Measurements from ENCODE around the gene APLN. TPM values are rescaled to one million over a fixed set of nuclear protein-coding genes. Genes with fewer than 3 reads are reported as not detected.
A peak's percentile ranks its signal among the peaks of the same experiment; 100 is the strongest.

Gene APLN
- total and polyA plus RNA-seq, 2 donors (not counting 1 experiment from before 2014, with no cell fraction given), result 0.17 to 2.4 TPM

- H4K20me1 ChIP-seq (ENCODE audit: control insufficient read depth, extremely low read depth, insufficient read depth, low read length), result no peaks in the 10 kb centered on the region
- no peak for TF ChIP-seq EZH2 (IDR thresholded peaks at IDR 0.05; ENCODE audit: low read length, missing control alignments)
- TF ChIP-seq, protein P1, sequence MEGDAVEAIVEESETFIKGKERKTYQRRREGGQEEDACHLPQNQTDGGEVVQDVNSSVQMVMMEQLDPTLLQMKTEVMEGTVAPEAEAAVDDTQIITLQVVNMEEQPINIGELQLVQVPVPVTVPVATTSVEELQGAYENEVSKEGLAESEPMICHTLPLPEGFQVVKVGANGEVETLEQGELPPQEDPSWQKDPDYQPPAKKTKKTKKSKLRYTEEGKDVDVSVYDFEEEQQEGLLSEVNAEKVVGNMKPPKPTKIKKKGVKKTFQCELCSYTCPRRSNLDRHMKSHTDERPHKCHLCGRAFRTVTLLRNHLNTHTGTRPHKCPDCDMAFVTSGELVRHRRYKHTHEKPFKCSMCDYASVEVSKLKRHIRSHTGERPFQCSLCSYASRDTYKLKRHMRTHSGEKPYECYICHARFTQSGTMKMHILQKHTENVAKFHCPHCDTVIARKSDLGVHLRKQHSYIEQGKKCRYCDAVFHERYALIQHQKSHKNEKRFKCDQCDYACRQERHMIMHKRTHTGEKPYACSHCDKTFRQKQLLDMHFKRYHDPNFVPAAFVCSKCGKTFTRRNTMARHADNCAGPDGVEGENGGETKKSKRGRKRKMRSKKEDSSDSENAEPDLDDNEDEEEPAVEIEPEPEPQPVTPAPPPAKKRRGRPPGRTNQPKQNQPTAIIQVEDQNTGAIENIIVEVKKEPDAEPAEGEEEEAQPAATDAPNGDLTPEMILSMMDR (conservative IDR thresholded peaks at IDR 0.05 in 1 of 2, IDR thresholded peaks at IDR 0.05 in 1 of 2; ENCODE audit: low read depth in 1 of 2, low read length in 2 of 2), result no peak
- H3K4me2 ChIP-seq (ENCODE audit: extremely low read depth, insufficient read depth, low read length), result no peak overlapping the region
- H3K27ac ChIP-seq (ENCODE audit: insufficient read depth, low read length), result no peak overlapping the region
- no peaks in the 10 kb centered on the region for H3K27me3 ChIP-seq (ENCODE audit: control insufficient read depth, insufficient read depth, low read length)
- no peaks in the 10 kb centered on the region for H3K79me2 ChIP-seq (ENCODE audit: control insufficient read depth, insufficient read depth, low read length)
- H3K36me3 ChIP-seq (ENCODE audit: control insufficient read depth, insufficient read depth, low read length), result no peaks in the 10 kb centered on the region
- H3K4me3 ChIP-seq (replicated peaks in 1 of 4; ENCODE audit: control extremely low read depth in 1 of 4, insufficient read depth in 1 of 4, low read depth in 3 of 4, low read length in 4 of 4), result no peak overlapping the region
- H3K9me3 ChIP-seq (ENCODE audit: control insufficient read depth, insufficient read depth, low read depth, low read length), result no peaks in the 10 kb centered on the region
- no peaks in the 10 kb centered on the region for H3K4me1 ChIP-seq (ENCODE audit: control insufficient read depth, extremely low read depth, insufficient read depth, low read length)
- no peak overlapping the region for H2AFZ ChIP-seq (ENCODE audit: low read length)
- no peak overlapping the region for H3K9ac ChIP-seq (ENCODE audit: insufficient read depth, low read length)
- no peak for DNase-seq (ENCODE audit: low read depth in 2 of 2)
Measured at GRCh38 chrX:129689796-129690195, 35.0 kb upstream of the APLN start.

DNA sequence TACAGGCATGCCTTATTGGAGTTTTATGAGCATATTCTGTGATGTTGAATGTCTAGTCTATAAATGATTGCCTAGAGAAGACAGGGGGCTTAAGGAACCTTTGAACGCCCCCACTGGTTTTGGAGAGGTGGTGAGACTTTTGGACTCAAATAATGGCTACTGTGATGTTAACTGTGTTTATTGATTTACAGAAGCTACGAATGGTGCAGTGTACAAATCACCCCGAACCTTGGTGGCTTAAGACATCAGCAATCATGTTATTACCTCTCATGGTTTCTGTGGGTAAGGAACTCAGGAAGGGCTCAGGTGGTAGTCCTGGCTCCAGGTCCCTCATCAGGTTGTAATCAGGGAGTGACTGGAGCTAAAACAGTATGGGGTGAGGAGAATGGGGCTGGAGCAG, 33.3 kb upstream of the APLN start:
- H3K9me3 ChIP-seq (ENCODE audit: control insufficient read depth, insufficient read depth, low read depth, low read length), result no peaks in the 10 kb centered on the region
- no peaks in the 10 kb centered on the region for H3K4me1 ChIP-seq (ENCODE audit: control insufficient read depth, extremely low read depth, insufficient read depth, low read length)
- H3K36me3 ChIP-seq (ENCODE audit: control insufficient read depth, insufficient read depth, low read length), result no peaks in the 10 kb centered on the region
- TF ChIP-seq, protein P1 (conservative IDR thresholded peaks at IDR 0.05 in 1 of 2, IDR thresholded peaks at IDR 0.05 in 1 of 2; ENCODE audit: low read depth in 1 of 2, low read length in 2 of 2), result no peak
- TF ChIP-seq EZH2 (IDR thresholded peaks at IDR 0.05; ENCODE audit: low read length, missing control alignments), result no peak
- DNase-seq (ENCODE audit: low read depth in 2 of 2), result no peak
- H3K4me3 ChIP-seq (replicated peaks in 1 of 4; ENCODE audit: control extremely low read depth in 1 of 4, insufficient read depth in 1 of 4, low read depth in 3 of 4, low read length in 4 of 4), result no peak overlapping the region
- no peaks in the 10 kb centered on the region for H3K79me2 ChIP-seq (ENCODE audit: control insufficient read depth, insufficient read depth, low read length)
- no peaks in the 10 kb centered on the region for H3K27me3 ChIP-seq (ENCODE audit: control insufficient read depth, insufficient read depth, low read length)
- no peaks in the 10 kb centered on the region for H4K20me1 ChIP-seq (ENCODE audit: control insufficient read depth, extremely low read depth, insufficient read depth, low read length)
- H3K9ac ChIP-seq (ENCODE audit: insufficient read depth, low read length), result no peak overlapping the region
- no peak overlapping the region for H2AFZ ChIP-seq (ENCODE audit: low read length)
- H3K4me2 ChIP-seq (ENCODE audit: extremely low read depth, insufficient read depth, low read length), result no peak overlapping the region
- H3K27ac ChIP-seq (ENCODE audit: insufficient read depth, low read length), result no peak overlapping the region

DNA sequence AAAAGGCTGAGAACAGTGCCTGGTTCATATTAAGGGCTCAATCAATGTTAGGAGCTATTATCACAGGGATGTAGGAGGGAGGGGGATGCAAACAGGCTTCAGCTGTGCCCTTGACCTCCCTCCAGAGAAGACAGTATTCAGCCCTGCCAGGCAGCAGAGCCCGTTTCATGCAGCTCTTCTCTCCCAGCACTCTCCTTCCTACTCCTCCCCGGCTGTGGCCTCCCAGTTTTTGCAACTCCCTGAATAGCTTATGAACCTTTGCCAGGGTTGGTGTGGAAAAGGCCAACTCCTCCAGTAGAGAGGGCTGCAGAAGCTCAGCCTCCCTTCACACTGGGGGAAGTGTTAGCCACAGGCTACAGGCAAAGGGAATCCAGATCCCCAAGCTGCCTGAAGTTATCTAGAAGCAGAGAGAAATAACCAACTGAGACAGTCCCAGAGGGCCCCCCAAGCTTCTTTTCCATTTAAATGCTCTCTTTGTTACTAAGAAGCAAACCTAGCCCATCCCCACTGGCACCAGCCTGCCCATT, 31.7 kb upstream of the APLN start:
- no peak overlapping the region for H2AFZ ChIP-seq (ENCODE audit: low read length)
- no peak overlapping the region for H3K9ac ChIP-seq (ENCODE audit: insufficient read depth, low read length)
- H4K20me1 ChIP-seq (ENCODE audit: control insufficient read depth, extremely low read depth, insufficient read depth, low read length), result no peaks in the 10 kb centered on the region
- H3K27me3 ChIP-seq (ENCODE audit: control insufficient read depth, insufficient read depth, low read length), result no peaks in the 10 kb centered on the region
- no peaks in the 10 kb centered on the region for H3K9me3 ChIP-seq (ENCODE audit: control insufficient read depth, insufficient read depth, low read depth, low read length)
- no peaks in the 10 kb centered on the region for H3K4me1 ChIP-seq (ENCODE audit: control insufficient read depth, extremely low read depth, insufficient read depth, low read length)
- no peaks in the 10 kb centered on the region for H3K79me2 ChIP-seq (ENCODE audit: control insufficient read depth, insufficient read depth, low read length)
- DNase-seq (ENCODE audit: low read depth in 2 of 2), result peak in 1 of 2 donors; percentile 68
- TF ChIP-seq, protein P1 (conservative IDR thresholded peaks at IDR 0.05 in 1 of 2, IDR thresholded peaks at IDR 0.05 in 1 of 2; ENCODE audit: low read depth in 1 of 2, low read length in 2 of 2), result no peak
- no peak for TF ChIP-seq EZH2 (IDR thresholded peaks at IDR 0.05; ENCODE audit: low read length, missing control alignments)
- H3K4me2 ChIP-seq (ENCODE audit: extremely low read depth, insufficient read depth, low read length), result no peak overlapping the region
- H3K4me3 ChIP-seq (replicated peaks in 1 of 4; ENCODE audit: control extremely low read depth in 1 of 4, insufficient read depth in 1 of 4, low read depth in 3 of 4, low read length in 4 of 4), result no peak overlapping the region
- no peaks in the 10 kb centered on the region for H3K36me3 ChIP-seq (ENCODE audit: control insufficient read depth, insufficient read depth, low read length)
- H3K27ac ChIP-seq (ENCODE audit: insufficient read depth, low read length), result no peak overlapping the region

Measured in fibroblast of lung (primary cell).